HG02884 (cell line): Measurements from ENCODE around the gene MOB3B.
A peak's percentile ranks its signal among the peaks of the same experiment; 100 is the strongest.
"Not testable (repeated sequence)": the region's sequence is repeated elsewhere in the genome, so short reads cannot be mapped to it uniquely, and the experiment has no call there.

Source experiments
- ATAC-seq: cut with Tn5 transposase; IDR thresholded peaks from one replicate; pipeline ENCODE4 v1.9.1; 2021; ENCODE audit warnings: mild to moderate bottlenecking, moderate library complexity; ENCODE audit not compliant: unreplicated experiment

Gene MOB3B

GRCh38 chr9:27451207-27451797, 78.3 kb downstream of the MOB3B start:
- ATAC-seq, result peak; percentile 59

GRCh38 chr9:27450752-27451151, 78.9 kb downstream of the MOB3B start:
- no peak for ATAC-seq

- ATAC-seq, result not testable (repeated sequence)
These were observed 81.3 kb downstream of the MOB3B start for GRCh38 chr9:27448356-27448755.

- no peak for ATAC-seq
These were observed 82.5 kb downstream of the MOB3B start for GRCh38 chr9:27447031-27447683.

GRCh38 chr9:27445688-27446087, 83.9 kb downstream of the MOB3B start:
- no peak for ATAC-seq

- ATAC-seq, result no peak
These were observed 84.5 kb downstream of the MOB3B start for GRCh38 chr9:27445057-27445595.

GRCh38 chr9:27442464-27442863, 87.2 kb downstream of the MOB3B start:
- no peak for ATAC-seq

- peak; percentile 95 for ATAC-seq
These were observed 87.9 kb downstream of the MOB3B start for GRCh38 chr9:27441741-27442070.

GRCh38 chr9:27440888-27441740, 88.5 kb downstream of the MOB3B start:
- ATAC-seq, result no peak

- ATAC-seq, result no peak
These were observed 91.1 kb downstream of the MOB3B start for GRCh38 chr9:27438522-27438921.

GRCh38 chr9:27437652-27438373, 91.8 kb downstream of the MOB3B start:
- no peak for ATAC-seq

GRCh38 chr9:27436234-27436633, 93.4 kb downstream of the MOB3B start:
- ATAC-seq, result no peak

- no peak for ATAC-seq
These were observed 95.8 kb downstream of the MOB3B start for GRCh38 chr9:27433631-27434325.

- no peak for ATAC-seq
These were observed 97.3 kb downstream of the MOB3B start for GRCh38 chr9:27432308-27432707.

- no peak for ATAC-seq
These were observed 98.0 kb downstream of the MOB3B start for GRCh38 chr9:27431543-27432147.

- ATAC-seq, result no peak
These were observed 98.7 kb downstream of the MOB3B start for GRCh38 chr9:27430750-27431535.

GRCh38 chr9:27429917-27430316, 99.7 kb downstream of the MOB3B start:
- ATAC-seq, result no peak

GRCh38 chr9:27429436-27429835, 100.2 kb downstream of the MOB3B start:
- no peak for ATAC-seq

GRCh38 chr9:27428551-27428950, 101.1 kb downstream of the MOB3B start:
- ATAC-seq, result no peak
